Measurements from ENCODE around the gene FRS2.
"Not testable (repeated sequence)": the region's sequence is repeated elsewhere in the genome, so short reads cannot be mapped to it uniquely, and the experiment has no call there.

The FRS2 gene

GRCh38 chr12:69588527-69588926 lies 118.3 kb downstream of the FRS2 start:
- DNase-seq = no peak

GRCh38 chr12:69589082-69589481 lies 118.9 kb downstream of the FRS2 start:
- no peak for DNase-seq

GRCh38 chr12:69595689-69596088 lies 125.5 kb downstream of the FRS2 start:
- no peak for DNase-seq

- DNase-seq = no peak
Observed at GRCh38 chr12:69598174-69598753, 128.1 kb downstream of the FRS2 start.

- no peak for DNase-seq
Observed at GRCh38 chr12:69600804-69601203, 130.6 kb downstream of the FRS2 start.

- no peak for DNase-seq
Observed at GRCh38 chr12:69601962-69602685, 131.9 kb downstream of the FRS2 start.

GRCh38 chr12:69602954-69603353 lies 132.8 kb downstream of the FRS2 start:
- no peak for DNase-seq

GRCh38 chr12:69603556-69603955 lies 133.4 kb downstream of the FRS2 start:
- not testable (repeated sequence) for DNase-seq

GRCh38 chr12:69604275-69604674 lies 134.1 kb downstream of the FRS2 start:
- DNase-seq = not testable (repeated sequence)

- DNase-seq = no peak
Observed at GRCh38 chr12:69608114-69608513, 137.9 kb downstream of the FRS2 start.

- DNase-seq = no peak
Observed at GRCh38 chr12:69610126-69610525, 139.9 kb downstream of the FRS2 start.

- no peak for DNase-seq
Observed at GRCh38 chr12:69610729-69611128, 140.5 kb downstream of the FRS2 start, which contains the start of gene LRRC10. TSS of gene LRRC10 (minus strand) at chr12:69610907. CDS start at chr12:69610838, 69 bp downstream.

GRCh38 chr12:69613351-69613750 lies 143.2 kb downstream of the FRS2 start:
- no peak for DNase-seq

GRCh38 chr12:69616025-69616424 lies 145.8 kb downstream of the FRS2 start:
- DNase-seq = no peak

GRCh38 chr12:69619050-69619449 lies 148.9 kb downstream of the FRS2 start:
- no peak for DNase-seq

GRCh38 chr12:69620077-69620476 lies 149.9 kb downstream of the FRS2 start:
- DNase-seq = no peak

- no peak for DNase-seq
Observed at GRCh38 chr12:69620921-69621320, 150.7 kb downstream of the FRS2 start.

- DNase-seq = no peak
Observed at GRCh38 chr12:69621551-69621950, 151.4 kb downstream of the FRS2 start.

GRCh38 chr12:69623970-69624369 lies 153.8 kb downstream of the FRS2 start:
- DNase-seq = no peak

- DNase-seq = no peak
Observed at GRCh38 chr12:69627501-69627900, 157.3 kb downstream of the FRS2 start.

Data from islet precursor cell (in vitro differentiated cells).